NCI-H1694 treated with DMSO at 0.1 percent for 48 hours (cell line): ENCODE measurements around the gene DGKZ.

Experiments used
- DNase-seq: peaks from one replicate; lab custom pipeline; 2025; lab: John Stamatoyannopoulos, UW

DGKZ gene

DNA sequence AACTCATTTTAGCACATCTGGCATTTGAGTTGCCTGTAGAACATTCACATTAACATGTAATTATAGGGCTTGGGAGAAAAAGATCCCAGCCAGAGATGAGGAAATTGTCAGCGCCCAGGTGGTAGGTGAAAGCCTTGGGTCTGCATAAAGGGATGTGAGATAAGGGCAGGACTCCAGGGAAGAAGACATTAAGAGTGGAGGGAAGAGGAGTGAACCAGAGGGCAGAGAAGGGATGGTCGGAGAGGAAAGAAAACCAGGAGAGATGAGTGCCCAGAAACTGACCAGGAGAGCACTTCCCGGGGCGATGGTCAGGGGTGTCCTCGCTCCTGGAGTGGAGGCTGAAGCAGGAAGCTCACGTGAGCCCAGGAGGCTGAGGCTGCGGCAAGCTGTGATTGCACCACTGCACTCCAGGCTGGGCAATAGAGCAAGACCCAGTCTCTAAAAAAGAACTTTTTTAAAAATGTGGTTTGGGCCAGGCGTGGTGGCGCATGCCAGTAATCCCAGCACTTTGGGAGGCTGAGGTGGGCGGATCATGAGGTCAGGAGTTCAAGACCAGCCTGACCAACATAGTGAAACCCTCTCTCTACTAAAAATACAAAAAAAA, 20.3 kb upstream of the DGKZ start:
- DNase-seq, result no peak

DNA sequence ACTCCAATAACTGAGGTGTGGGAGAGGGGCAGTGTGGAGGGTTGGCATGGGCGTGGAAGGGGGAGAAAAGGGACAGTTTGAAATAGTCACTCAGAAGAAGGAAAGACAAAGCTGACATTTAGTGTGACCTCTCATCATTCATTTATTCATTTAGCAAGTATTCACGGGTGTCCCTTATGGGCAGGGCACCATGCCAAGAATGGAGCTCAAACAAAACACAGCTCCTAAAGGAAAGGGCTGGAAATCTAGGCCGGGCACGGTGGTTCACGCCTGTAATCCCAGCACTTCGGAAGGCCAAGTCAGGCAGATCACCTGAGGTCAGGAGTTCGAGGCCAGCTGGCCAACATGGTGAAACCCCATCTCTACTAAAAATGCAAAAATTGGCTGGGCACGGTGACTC, 19.4 kb upstream of the DGKZ start:
- no peak for DNase-seq

DNA sequence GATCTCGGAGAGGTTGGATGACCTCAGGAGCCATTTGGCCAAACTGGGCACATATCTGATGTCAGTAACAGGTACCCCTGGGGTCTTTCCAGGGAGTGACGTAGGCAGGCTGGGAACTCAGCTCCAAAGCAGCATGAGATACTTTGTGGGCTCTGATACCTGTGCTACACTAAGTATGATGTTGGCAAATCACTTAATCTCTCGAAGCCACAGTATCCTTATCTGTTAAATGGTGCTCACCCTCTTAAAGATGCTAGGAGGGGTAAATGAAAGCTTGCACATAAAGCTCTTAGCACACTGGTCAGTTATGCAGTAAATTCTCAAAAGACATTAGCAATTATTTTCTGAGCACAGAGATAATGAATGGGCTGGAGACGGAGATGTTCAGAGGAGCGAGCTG, 17.1 kb upstream of the DGKZ start:
- DNase-seq, result no peak

DNA sequence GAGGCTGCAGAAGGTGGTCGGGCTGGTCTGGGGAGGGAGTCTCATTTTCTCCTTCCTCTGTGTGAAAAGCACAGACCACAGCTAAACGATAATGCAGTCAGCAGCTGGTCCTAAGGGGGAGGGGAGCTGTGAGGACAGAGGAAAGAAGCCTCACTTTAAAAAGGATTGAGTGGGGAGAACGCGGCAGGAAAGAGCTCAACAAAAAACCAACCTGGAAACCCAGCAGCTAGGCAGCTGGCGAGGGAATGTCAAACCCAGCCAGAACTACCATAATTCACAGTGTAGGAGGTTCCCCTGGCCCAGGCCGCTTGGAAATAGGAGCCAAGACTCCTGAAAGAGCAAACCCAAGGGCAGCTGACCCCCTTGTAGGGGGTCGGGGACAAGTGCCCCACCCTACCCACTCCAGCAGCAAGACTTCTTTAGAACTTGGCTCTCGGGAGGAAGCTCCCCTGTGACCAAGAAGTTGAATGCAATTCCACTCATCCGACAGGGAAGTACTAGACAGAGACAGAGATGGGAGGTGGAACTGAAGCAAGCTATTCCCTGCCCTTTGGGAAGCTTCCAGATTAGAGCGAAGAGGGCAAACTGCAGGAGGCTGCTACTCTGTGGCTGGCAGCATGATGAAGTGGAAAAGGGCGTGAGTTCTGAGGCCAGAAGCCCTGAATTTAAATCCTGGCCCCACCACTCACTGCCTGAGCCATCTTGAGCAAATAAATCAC, 16.5 kb upstream of the DGKZ start:
- DNase-seq, result no peak

DNA sequence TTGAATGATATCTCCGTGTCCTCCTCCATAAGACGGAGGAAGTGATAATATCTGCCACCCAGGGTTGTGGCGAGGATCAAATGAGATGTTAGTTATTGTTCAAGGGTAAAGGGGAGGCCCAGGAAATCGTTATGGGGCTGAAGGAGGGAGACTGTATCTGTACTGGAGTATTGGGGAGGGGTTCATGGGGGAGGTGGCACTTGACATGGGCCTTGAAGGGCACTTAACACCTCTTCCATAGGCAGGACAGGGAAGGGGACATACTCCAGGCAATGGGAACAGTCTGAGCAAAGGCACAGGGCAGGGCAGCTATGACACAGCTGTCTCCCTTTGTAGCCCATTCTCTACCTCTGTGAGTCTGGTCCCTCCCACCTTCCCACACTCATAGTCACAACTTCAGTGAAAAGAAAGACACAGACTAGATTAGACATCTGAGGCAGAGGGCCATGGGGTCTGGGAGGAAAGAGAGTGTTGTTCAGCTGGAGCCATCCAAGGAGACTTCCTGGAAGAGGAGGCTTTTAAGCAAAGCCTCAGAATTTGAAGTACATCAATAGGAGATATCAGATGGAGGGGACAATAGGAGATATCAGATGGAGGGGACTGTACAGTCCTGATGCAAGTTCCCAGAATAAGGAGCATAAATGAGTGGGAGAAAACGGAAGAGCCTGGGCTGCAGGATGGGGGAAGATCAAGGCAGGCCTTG, 15.8 kb upstream of the DGKZ start:
- no peak for DNase-seq

DNA sequence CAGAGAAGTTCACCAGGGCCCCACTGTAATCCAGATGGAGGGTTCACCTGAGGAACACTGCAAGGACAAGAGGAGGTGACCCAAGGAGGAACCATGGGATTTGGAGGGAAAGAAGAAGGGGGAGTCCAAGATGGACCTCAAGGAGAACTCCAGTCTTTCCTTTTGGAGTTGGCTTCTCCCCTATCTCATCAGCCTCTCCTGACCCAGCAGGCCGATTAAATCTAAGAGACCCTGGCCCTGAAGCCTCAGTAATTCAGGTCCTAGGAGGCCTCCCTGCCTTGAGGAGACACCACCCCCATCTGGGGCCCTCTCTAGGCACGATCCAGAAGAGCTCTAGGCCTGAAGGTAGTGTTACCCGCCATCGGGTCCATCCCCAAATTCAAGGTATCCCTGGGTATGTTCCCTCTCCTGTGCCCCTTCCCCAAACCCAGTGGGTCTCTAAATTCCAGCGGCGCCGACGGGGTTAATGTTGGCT, 15.1 kb upstream of the DGKZ start:
- DNase-seq, result no peak

DNA sequence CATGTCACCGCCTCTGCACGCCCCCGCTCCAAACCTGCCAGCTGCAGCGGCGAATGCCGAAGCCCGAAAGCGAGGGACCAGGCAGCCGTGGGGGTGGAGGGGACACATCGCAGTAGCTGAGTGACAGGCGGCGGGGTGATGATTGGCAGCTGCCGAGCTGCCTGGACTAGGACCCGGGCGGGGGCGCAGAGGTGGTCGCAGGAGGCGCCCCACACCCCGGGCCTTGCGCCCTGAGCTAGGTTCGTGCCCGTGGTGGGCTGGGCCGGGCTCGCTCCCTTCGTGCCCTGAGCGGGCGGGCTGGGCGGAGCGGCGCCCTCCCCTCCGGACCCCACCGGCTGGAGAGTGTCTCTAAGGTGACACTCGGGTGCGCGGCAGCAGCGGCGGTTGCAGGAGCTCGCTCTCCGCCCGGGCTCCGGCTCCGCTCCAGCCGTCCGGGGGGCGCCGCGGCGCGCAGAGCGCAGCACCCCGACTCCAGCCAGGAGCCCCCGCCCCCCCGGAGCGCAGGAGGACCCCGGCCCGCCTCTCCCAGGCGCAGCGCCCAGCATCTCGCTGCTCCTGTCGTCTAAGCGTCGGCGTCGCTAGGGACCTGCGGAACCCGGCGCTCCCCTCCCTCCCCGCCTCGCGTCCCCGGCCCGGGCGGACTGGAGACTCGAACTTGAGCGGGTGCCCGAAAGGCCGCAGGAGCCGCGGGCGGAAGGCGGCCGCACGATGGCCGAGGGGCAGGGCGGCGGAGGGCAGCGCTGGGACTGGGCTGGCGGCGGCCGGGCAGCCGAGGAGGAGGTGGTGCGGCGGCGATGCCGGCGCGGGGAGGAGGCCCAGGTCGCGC, 14.5 kb upstream of the DGKZ start:
- DNase-seq, result no peak

DNA sequence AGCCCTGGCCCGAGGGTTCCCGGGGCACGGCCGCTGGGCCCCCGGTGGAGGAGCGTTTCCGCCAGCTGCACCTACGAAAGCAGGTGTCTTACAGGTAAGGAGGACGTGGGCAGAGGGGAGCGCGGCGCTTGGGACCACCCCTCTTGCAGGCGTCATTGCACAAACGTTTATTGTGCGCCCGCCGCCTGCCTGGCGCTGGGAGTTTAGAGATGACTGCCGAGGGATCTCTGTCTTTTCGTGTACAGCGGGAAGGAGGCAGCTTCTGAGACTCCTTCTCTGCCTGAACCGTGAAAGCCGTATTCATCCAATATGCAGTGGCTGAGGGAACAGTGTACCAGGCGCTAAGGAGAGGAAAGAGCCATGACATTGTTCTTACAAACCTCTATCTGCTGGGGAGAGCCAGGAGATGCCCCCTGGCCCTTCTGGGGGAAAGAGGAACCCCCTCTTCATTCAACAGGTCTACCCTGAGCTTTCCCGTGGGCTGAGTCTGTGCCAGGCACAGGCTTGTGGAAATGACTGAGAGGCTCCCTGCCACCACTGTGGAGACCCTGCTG, 13.8 kb upstream of the DGKZ start:
- DNase-seq, result no peak

DNA sequence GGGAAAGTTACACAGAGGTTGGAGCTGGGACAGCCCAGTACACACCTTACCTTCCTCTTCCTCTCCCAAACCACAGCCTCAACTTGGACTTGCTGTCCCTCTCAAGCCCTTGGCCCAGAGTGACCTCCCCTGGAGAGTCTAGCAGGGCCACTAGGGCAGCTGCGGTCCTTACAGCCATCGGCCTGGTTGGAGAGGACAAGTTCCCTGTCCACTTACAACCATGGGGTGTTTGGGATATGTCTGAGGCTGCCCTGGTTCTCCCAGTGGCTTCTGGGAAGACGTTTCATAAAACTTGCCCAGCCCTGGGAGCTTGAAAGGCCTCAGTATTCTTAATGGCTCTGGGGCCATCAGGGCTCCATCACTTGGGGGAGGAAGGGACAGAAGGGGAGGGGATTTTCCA, 13.1 kb upstream of the DGKZ start:
- no peak for DNase-seq

DNA sequence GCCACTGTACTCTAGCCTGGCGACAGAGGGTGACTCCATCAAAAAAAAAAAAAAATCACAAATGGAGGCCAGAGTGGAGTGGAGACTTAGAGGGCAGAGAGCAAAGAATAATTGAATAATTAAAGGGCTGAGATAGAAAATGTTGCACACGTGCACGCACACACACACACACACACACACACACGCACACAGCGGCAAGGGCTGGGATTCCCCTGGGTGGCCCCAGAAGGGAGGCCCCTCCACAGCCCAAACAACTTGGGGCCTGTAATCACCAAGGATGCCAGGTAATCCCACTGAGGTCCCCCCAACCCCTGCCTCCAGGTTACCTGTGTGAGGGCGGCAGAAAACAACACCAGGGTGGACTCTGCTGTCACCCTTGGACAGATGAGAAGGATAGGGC, 12.0 kb upstream of the DGKZ start:
- no peak for DNase-seq

DNA sequence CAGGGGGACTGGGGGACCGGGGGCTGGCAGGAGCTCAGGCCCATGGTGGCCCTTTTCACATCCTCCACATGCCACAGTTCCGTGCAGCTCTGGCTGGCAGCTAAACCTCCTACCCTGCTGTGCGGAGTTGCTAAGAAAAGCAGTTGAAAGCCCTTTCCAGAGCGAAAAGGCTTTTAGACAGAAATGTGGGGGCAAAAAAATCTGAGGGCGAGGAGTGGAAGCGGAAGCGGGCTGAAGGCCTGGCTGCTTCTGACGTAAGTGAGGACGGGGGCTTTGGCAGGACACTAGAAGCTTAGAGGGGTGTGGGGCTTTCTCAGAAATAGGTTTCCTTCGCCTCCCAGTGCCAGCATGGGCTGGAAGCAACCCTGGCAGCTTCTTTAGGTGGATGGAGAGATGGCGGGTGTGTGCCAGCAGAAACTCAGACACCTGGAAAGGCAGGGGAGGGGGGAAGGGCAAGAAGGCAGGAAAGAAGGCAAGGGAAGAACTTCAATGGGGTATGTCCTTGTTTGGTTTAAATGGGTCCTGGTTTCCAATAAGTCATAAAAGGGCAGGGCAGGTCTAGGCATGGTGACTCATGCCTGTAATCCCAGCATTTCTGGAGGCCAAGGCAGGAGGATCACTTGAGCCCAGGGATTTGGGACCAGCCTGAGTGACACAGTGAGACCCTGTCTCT, 11.2 kb upstream of the DGKZ start:
- DNase-seq, result no peak

DNA sequence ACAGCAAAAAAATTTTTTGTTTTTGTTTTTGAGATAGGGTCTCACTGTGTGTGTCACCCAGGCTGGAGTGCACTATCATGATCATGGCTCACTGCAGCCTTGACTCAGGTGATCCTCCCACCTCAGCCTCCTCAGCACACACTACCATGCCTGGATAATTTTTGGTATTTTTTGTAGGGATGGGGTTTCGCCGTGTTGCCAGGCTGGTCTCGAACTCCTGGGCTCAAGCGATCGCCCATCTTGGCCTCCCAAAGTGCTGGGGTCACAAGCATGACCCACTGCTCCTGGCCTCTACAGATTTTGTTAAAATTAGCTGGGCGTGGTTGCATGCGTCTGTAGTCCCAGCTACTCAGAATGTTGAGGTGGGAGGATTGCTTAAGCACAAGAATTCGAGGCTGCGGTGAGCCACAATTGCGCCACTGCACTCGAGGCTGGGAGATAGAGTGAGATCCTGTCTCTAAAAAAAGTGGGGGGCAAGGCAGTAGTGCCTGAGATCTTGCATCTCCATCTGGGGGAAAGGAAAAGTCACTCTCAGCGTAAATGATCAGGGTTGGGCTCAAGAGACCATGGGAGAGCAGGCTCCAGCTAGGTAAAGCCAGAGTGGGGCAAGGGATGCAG, 10.6 kb upstream of the DGKZ start:
- DNase-seq, result no peak

DNA sequence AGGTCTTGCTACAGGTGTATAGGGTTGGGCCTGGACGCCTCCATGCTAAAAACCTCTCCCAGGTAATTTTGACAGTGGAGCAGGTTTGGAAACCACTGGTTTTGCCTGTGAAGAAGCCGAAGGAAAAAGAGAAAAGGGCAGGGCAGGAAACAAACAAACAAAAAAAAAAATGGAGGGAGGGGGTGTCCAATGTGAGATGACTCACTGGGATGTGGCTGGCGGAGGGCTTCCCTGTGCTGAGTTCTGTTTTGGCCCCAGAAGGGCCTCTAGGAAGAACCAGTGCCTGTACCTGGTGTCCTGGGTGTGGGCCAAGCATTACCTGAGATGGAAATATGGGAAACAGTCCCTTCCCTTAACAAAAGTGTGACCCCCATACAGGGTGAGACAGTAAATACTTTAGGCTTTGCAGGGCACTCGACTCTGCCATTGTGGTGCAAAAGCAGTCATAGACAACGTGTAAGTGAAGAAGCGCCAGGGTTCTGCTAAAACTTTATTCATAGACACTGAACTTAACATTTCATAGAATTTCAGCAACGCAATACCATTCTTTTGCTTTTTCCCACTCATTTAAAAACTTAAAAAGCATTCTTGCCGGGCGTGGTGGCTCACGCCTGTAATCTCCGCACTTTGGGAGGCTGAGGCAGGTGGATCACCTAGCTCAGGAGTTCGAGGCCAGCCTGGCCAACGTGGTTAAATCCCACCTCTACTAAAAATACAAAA, 9.5 kb upstream of the DGKZ start:
- no peak for DNase-seq

DNA sequence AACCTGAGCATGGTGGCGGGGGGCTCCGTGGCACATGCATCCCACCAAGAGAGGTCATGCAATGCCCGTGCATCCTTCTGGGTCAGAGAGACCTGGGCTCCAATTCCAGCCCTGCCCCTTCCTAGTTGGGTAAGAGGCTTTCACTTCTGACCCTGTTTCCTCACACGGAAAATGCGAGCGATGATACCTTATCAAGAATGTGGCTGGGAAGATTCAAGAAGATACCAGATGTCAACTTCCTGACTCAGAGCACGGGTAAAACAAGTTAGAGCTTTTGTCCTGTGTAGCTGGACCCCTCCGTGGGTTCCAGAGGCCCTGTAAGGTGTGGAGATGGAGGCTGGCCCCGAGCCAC, 8.7 kb upstream of the DGKZ start:
- no peak for DNase-seq

DNA sequence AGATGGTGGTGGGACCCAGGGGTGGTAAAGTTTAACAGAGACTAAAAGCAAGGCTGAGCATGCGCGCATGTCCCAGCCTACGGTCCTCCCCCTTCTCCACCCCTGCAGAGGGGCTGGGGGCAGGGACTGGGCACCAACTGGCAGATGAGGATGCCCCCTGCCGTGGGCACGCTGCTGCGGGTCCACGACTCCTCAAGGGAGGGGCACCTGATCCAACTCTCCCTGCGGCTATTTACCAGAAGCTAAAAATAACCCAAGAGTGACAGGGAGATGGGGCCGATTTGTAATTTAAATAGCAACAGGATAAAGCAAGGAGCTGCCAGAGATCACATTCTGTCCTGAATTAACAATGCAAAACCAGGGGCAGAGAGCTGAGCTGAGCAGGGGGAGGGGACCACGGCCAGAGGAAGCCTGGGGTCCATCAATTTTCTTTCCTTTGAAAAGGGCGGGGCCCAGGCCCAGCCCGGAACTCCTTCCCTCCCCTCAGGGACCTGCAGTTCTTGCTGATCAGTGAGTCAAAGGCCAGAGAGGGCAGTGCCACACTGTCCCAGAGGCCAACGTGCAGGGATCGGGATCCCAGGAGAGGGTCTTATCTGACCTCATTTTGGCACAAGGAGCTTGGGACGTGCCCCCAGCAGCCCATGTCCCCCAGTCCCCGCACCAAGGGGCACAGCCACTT, 8.1 kb upstream of the DGKZ start:
- DNase-seq, result peak; percentile 58

DNA sequence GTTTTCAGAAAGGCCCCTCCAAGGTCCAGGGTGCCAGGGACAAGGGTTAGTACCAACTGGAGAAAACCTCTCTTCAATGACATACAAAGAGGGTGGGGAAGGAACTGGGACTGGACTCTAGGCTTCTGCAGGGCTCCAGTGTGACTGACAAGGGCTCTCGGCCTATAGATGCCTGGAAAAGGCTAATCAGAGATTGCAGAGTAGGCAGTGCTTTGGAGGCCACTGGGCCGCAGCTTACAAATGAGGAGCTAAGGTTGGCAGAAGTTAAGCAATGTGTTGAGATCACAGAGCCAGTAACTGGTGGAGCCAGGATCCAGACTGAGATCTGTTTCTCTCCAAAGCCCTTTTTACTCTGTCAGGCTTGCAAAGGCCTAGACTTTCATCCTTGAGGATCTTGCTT, 7.4 kb upstream of the DGKZ start:
- DNase-seq, result no peak

DNA sequence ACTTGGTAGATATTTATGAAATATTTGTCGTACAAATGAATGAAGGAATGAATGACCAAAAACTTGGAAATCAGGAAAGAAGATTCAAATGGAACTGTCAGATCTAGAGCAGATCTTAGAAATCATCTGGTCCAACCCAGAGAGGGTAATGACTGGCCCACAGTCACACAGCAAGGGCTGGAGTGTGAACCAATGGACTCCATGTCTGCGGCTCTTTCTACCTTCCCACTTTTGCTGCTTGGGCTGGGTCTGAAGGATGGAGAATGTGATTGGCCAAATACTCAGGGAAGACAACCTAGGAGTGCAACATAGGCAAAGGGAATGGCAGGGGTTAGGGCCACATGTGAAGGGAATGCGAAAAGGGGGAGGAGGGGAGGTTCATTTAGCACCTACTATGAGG, 5.8 kb upstream of the DGKZ start:
- DNase-seq, result no peak

DNA sequence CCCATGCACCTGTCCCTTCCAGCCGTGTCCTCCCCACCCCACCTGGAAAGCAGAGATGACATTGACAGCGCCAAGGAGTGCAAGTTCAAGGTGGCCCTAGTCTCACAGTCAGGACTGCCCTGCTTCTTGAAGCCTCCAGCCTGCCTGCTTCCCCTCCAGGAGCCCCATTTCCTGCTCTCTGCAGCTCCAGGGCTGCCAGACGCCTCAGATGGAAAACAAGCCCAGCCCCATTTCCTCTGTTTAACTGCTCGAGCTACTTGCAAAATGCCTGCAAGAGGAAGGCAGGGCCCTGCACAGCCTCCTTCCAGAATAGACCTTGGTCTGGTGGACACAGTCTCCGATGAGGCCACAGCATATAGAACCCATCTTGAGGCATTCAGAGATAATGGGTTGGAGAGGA, 5.0 kb upstream of the DGKZ start:
- no peak for DNase-seq

DNA sequence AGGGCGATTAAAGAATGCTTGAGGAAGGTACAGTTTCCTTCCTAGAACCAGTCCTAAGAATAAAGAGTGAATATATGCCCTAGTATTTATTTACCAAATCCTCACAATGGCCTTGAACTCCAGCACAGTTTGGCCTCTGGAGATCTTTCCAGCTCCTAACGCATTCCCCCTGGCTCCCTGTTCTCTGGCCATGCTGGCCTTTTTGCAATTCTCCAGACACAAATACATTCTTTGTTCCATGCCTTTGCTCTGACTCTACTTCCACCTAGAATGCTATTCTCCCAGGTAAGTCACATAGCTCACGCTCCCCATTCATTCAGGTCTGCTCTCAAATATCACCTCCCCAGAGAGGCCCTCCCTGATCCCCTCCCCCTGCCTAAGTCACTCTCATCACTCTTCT, 3.7 kb upstream of the DGKZ start:
- DNase-seq, result no peak

DNA sequence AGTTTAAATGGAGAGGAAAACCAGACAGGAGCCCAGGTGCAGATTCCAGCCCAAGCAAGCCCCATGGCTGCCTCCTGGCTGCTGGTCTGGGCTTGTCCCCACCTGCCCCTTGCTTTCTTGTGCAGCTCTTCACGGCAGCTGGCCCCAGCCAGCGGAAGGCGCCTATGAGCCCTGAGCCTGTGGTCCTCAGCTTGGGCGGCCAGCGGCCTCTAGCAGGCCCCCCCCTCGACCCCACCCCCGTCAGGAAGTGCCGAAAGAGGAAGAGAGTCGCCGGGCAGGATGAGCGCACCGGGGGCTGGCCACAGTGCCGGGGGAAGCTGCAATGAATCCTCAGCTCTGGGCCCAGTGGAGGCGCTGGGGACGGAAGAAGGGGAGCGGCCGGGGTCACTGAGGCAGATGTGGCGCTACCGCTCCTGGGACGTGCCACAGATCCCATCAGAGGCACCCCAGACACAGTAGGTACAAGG, 2.1 kb upstream of the DGKZ start:
- DNase-seq, result no peak
